HepG2 (cell line): ENCODE data around the gene RBP5. TPM values are rescaled to one million over a fixed set of nuclear protein-coding genes. Genes with fewer than 3 reads are reported as not detected.

Experiments used
- ATAC-seq: fragments of 200-7000 bp; cut with Tn5 transposase; 3 replicates; pipeline ENCODE4 v1.9.1; 2020; ENCODE audit warnings: mild to moderate bottlenecking, moderate library complexity
- BruUV-seq: library from RNA; stranded (reverse); fragments of 400-500 nt; replicated peaks from 2 replicates; lab custom pipeline; 2021; lab: Mats Ljungman, UMichigan
- CTCF ChIA-PET: fragments of 300-600 bp; formaldehyde crosslinking; extraction: SDS; loops from one replicate; lab custom pipeline; 2021; ENCODE audit warnings: low total read pairs, inconsistent platforms, low intra/inter-chr PET ratio; lab: Yijun Ruan, JAX
- POLR2A ChIA-PET: fragments of 350-600 bp; sonication (Branson Sonifier 250); formaldehyde crosslinking; loops from one replicate; lab custom pipeline; 2020; ENCODE audit warnings: antibody characterized with exemption, inconsistent platforms; lab: Yijun Ruan, JAX
- DNase-seq: peaks from one replicate; pipeline ENCODE4 v3.0.0-alpha.2; 2015; ENCODE audit warnings: low spot score
- FAIRE-seq: peaks from 3 replicates; lab custom pipeline; 2011; peaks lifted over from hg19 to GRCh38; lab: Jason Lieb, UNC
- H2AFZ ChIP-seq: one replicate; pipeline ENCODE4 v1.6.1; 2011; ENCODE audit warnings: low read length, inconsistent platforms
- H3K27ac ChIP-seq: fragments of 300-600 bp; 3 replicates; pipeline ENCODE4 v1.8.0; 2011; ENCODE audit warnings: mixed run types, mild to moderate bottlenecking, mixed read lengths, low read length, inconsistent platforms; ENCODE audit not compliant: insufficient read depth; ENCODE audit errors: extremely low read length
- H3K27me3 ChIP-seq, 2 experiments: fragments of 200-600 bp in 1 of 2; 2 replicates in 1 of 2; 3 replicates in 1 of 2; pipeline versions ENCODE4 v1.6.0 to v1.8.0; 2011; ENCODE audit warnings: low read length in 2 of 2, mild to moderate bottlenecking in 2 of 2, moderate library complexity in 2 of 2, inconsistent platforms in 1 of 2; ENCODE audit not compliant: insufficient read depth in 2 of 2, control insufficient read depth in 1 of 2
- H3K36me3 ChIP-seq, 2 experiments: fragments of 200-600 bp in 1 of 2; replicated peaks in 1 of 2; 2 replicates in 1 of 2; 3 replicates in 1 of 2; pipeline versions ENCODE4 v1.5.1 to v1.8.0; 2011; ENCODE audit warnings: low read length in 2 of 2, inconsistent platforms in 1 of 2; ENCODE audit not compliant: insufficient read depth in 2 of 2, control insufficient read depth in 1 of 2
- H3K4me1 ChIP-seq: 2 replicates; pipeline ENCODE4 v1.5.1; 2012; ENCODE audit warnings: low read length, inconsistent platforms; ENCODE audit not compliant: insufficient read depth
- H3K4me2 ChIP-seq: 2 replicates; pipeline ENCODE4 v1.6.0; 2011; ENCODE audit warnings: low read depth, low read length, inconsistent platforms
- H3K4me3 ChIP-seq, 3 experiments: fragments of 200-600 bp in 1 of 3; sonication (generic), shearing (Covaris generic) in 1 of 3; replicated peaks in 1 of 3; 2 replicates each; pipeline ENCODE4 v1.5.1; 2011 to 2016; ENCODE audit warnings: low read length in 3 of 3, inconsistent platforms in 2 of 3, low read depth in 2 of 3, mild to moderate bottlenecking in 2 of 3, control low read depth in 1 of 3, mixed read lengths in 1 of 3; ENCODE audit not compliant: insufficient read depth in 1 of 3
- H3K79me2 ChIP-seq: one replicate; pipeline ENCODE4 v1.6.1; 2011; ENCODE audit warnings: low read length, inconsistent platforms; ENCODE audit not compliant: insufficient read depth
- H3K9ac ChIP-seq: 2 replicates; pipeline ENCODE4 v1.6.0; 2011; ENCODE audit warnings: mild to moderate bottlenecking, low read depth, low read length, inconsistent platforms; ENCODE audit not compliant: insufficient read depth
- H3K9me3 ChIP-seq: 2 replicates; pipeline ENCODE4 v1.5.1; 2012; ENCODE audit warnings: mild to moderate bottlenecking, low read length
- H4K20me1 ChIP-seq: 2 replicates; pipeline ENCODE4 v1.6.0; 2011; ENCODE audit warnings: inconsistent platforms, mild to moderate bottlenecking, low read length, moderate library complexity; ENCODE audit not compliant: insufficient read depth
- SMARCE1 ChIP-seq: fragments of 450-650 bp; IDR thresholded peaks from 2 replicates; pipeline ENCODE4 v1.6.1; 2017; ENCODE audit warnings: borderline replicate concordance
- ZFAT ChIP-seq: sonication (generic); formaldehyde crosslinking; conservative IDR thresholded peaks from 2 replicates; pipeline ENCODE4 v1.8.1; 2023; ENCODE audit warnings: missing genetic modification reagents, inconsistent platforms
- ZNF597 ChIP-seq: sonication (generic); formaldehyde crosslinking; IDR thresholded peaks from 2 replicates; pipeline ENCODE4 v1.5.0; 2020; ENCODE audit warnings: missing genetic modification reagents
- WGBS: methylation state at CpG from one replicate; pipeline ENCODE4 v1.1.6; 2017; ENCODE audit warnings: low lambda C conversion rate; 5-methylcytosine and 5-hydroxymethylcytosine counted together
- in situ Hi-C: cut with HindIII; loops from 2 replicates; pipeline ENCODE4 v1.10.0; 2017; ENCODE audit warnings: low pct_unique_long_range_greater_than_20kb; ENCODE audit not compliant: extremely low pct_ligation_motif_present
- intact Hi-C: fragments of 100-400 bp; cut with micrococcal nuclease; formaldehyde crosslinking; loops from one replicate; pipeline ENCODE4 v1.10.0; 2022; ENCODE audit not compliant: unreplicated experiment
- polyA plus RNA-seq, 8 experiments: library from polyadenylated mRNA; depleted of rRNA in 3 of 8; stranded (reverse) in 7 of 8; unstranded in 1 of 8; fragments of >200 nt; fragmentation: Illumina TruSeq in 4 of 8; extraction: Trizol in 4 of 8; gene quantifications; 2 replicates each; pipeline versions ENCODE4 v1.2.1 to v1.2.3, GENCODE V29; 2011 to 2016; ENCODE audit warnings: low read depth in 4 of 8, missing spikeins in 1 of 8, mixed read lengths in 1 of 8; ENCODE audit not compliant: insufficient read depth in 1 of 8
- total RNA-seq, 5 experiments: library from RNA; depleted of rRNA; stranded (reverse); fragments of >200 nt; fragmentation: Illumina TruSeq; extraction: Trizol; gene quantifications; 2 replicates each; pipeline ENCODE4 v1.2.3, GENCODE V29; 2016; ENCODE audit warnings: low read depth in 1 of 5
- TF ChIP-seq, protein P1 (sequence below): sonication (generic); formaldehyde crosslinking; IDR thresholded peaks from 2 replicates; pipeline ENCODE4 v1.9.0; 2021; ENCODE audit warnings: mild to moderate bottlenecking, missing genetic modification reagents

Gene RBP5
- total and polyA plus RNA-seq, 2 of the 13 experiments (the other 11 are each of a cell fraction or from before 2014, with no cell fraction given): 13.8 to 19.8 TPM

- TF ChIP-seq ZNF597 (CRISPR knock-in tag) (no peak), SMARCE1 (no peak), ZFAT (CRISPR knock-in tag) (no peak)
- TF ChIP-seq, protein P1, sequence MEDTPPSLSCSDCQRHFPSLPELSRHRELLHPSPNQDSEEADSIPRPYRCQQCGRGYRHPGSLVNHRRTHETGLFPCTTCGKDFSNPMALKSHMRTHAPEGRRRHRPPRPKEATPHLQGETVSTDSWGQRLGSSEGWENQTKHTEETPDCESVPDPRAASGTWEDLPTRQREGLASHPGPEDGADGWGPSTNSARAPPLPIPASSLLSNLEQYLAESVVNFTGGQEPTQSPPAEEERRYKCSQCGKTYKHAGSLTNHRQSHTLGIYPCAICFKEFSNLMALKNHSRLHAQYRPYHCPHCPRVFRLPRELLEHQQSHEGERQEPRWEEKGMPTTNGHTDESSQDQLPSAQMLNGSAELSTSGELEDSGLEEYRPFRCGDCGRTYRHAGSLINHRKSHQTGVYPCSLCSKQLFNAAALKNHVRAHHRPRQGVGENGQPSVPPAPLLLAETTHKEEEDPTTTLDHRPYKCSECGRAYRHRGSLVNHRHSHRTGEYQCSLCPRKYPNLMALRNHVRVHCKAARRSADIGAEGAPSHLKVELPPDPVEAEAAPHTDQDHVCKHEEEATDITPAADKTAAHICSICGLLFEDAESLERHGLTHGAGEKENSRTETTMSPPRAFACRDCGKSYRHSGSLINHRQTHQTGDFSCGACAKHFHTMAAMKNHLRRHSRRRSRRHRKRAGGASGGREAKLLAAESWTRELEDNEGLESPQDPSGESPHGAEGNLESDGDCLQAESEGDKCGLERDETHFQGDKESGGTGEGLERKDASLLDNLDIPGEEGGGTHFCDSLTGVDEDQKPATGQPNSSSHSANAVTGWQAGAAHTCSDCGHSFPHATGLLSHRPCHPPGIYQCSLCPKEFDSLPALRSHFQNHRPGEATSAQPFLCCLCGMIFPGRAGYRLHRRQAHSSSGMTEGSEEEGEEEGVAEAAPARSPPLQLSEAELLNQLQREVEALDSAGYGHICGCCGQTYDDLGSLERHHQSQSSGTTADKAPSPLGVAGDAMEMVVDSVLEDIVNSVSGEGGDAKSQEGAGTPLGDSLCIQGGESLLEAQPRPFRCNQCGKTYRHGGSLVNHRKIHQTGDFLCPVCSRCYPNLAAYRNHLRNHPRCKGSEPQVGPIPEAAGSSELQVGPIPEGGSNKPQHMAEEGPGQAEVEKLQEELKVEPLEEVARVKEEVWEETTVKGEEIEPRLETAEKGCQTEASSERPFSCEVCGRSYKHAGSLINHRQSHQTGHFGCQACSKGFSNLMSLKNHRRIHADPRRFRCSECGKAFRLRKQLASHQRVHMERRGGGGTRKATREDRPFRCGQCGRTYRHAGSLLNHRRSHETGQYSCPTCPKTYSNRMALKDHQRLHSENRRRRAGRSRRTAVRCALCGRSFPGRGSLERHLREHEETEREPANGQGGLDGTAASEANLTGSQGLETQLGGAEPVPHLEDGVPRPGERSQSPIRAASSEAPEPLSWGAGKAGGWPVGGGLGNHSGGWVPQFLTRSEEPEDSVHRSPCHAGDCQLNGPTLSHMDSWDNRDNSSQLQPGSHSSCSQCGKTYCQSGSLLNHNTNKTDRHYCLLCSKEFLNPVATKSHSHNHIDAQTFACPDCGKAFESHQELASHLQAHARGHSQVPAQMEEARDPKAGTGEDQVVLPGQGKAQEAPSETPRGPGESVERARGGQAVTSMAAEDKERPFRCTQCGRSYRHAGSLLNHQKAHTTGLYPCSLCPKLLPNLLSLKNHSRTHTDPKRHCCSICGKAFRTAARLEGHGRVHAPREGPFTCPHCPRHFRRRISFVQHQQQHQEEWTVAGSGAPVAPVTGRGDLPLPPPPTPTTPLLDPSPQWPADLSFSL: no peak
- TF ChIP-seq, all 625 proteins: peak for 0
- Histone ChIP-seq H3K27me3 (no peaks in the 10 kb centered on the region), H3K4me2 (no peak overlapping the region), H3K4me3 (no peak overlapping the region), H3K27ac (no peak overlapping the region), H3K79me2 (peaks cover 6% of the 10 kb centered on the region), H3K9ac (no peak overlapping the region), H3K4me1 (peaks cover 8% of the 10 kb centered on the region), H4K20me1 (peaks cover 3% of the 10 kb centered on the region), H3K9me3 (no peaks in the 10 kb centered on the region), H2AFZ (no peak overlapping the region), H3K36me3 (peaks cover 23 to 57% of the 10 kb centered on the region in 2 experiments)
- FAIRE-seq (no peak), DNase-seq (no peak), ATAC-seq (no peak)
- intact Hi-C loops: no loop called here
- no TSS peak for BruUV-seq
- ChIA-PET CTCF (no interaction called here), POLR2A (interaction anchor here (0.9 kb wide), 1 partner anchor 13 kb away, joined by 3 read pairs; no protein-coding TSS in a partner anchor)
- in situ Hi-C loops: no loop called here
- 97% methylated on average over 2 of the region's 3 CpGs for WGBS
Measured at GRCh38 chr12:7136676-7137075, 8.0 kb upstream of the RBP5 start.
